DND-41 (cell line): Measurements from ENCODE around the gene POFUT2.
A peak's percentile ranks its signal among the peaks of the same experiment; 100 is the strongest.

Experiments used
- ATAC-seq: fragments of 200-7000 bp; cut with Tn5 transposase; 3 replicates; pipeline ENCODE4 v1.9.1; 2021; ENCODE audit warnings: low read depth; ENCODE audit not compliant: insufficient read depth
- DNase-seq: peaks from one replicate; pipeline ENCODE4 v3.0.0-alpha.2; 2020
- H2AFZ ChIP-seq: 2 replicates; pipeline ENCODE4 v1.6.0; 2012; ENCODE audit warnings: low read depth, low read length
- H3K27ac ChIP-seq: 2 replicates; pipeline ENCODE4 v1.5.1; 2012; ENCODE audit warnings: low read length, inconsistent platforms
- H3K27me3 ChIP-seq: fragments of 200-600 bp; sonication (generic); 2 replicates; pipeline ENCODE4 v1.6.0; 2012; ENCODE audit warnings: low read length, mild to moderate bottlenecking, inconsistent platforms; ENCODE audit not compliant: insufficient read depth, poor library complexity
- H3K36me3 ChIP-seq: 2 replicates; pipeline ENCODE4 v1.5.1; 2012; ENCODE audit warnings: low read length, inconsistent platforms; ENCODE audit not compliant: insufficient read depth
- H3K4me1 ChIP-seq: 2 replicates; pipeline ENCODE4 v1.5.1; 2012; ENCODE audit warnings: mild to moderate bottlenecking, low read length; ENCODE audit not compliant: insufficient read depth
- H3K4me2 ChIP-seq: 2 replicates; pipeline ENCODE4 v1.6.0; 2012; ENCODE audit warnings: mild to moderate bottlenecking, moderate library complexity, low read length, inconsistent platforms; ENCODE audit not compliant: insufficient read depth
- H3K4me3 ChIP-seq, 2 experiments: fragments of 200-600 bp in 1 of 2; shearing (Covaris generic) in 1 of 2; 2 replicates each; pipeline ENCODE4 v1.5.1; 2012 to 2016; ENCODE audit warnings: inconsistent platforms in 2 of 2, low read length in 2 of 2, mild to moderate bottlenecking in 2 of 2, low read depth in 1 of 2, moderate library complexity in 1 of 2
- H3K79me2 ChIP-seq: 2 replicates; pipeline ENCODE4 v1.6.0; 2012; ENCODE audit warnings: low read length, inconsistent platforms; ENCODE audit not compliant: insufficient read depth
- H3K9ac ChIP-seq: 2 replicates; pipeline ENCODE4 v1.6.0; 2012; ENCODE audit warnings: low read depth, mild to moderate bottlenecking, inconsistent platforms, low read length, moderate library complexity
- H3K9me3 ChIP-seq: 2 replicates; pipeline ENCODE4 v1.5.1; 2012; ENCODE audit warnings: low read length, moderate library complexity, mild to moderate bottlenecking, inconsistent platforms; ENCODE audit not compliant: insufficient read depth, severe bottlenecking
- H4K20me1 ChIP-seq: 2 replicates; pipeline ENCODE4 v1.6.0; 2012; ENCODE audit warnings: low read length; ENCODE audit not compliant: insufficient read depth
- EZH2 ChIP-seq: IDR thresholded peaks from 3 replicates; pipeline ENCODE4 v1.6.1; 2012; ENCODE audit warnings: borderline replicate concordance, low read depth, mild to moderate bottlenecking, moderate library complexity, low read length, inconsistent platforms; ENCODE audit not compliant: severe bottlenecking
- TF ChIP-seq, protein P1 (sequence below): IDR thresholded peaks from 2 replicates; pipeline ENCODE4 v1.5.1; 2012; ENCODE audit warnings: borderline replicate concordance, low read length, moderate library complexity, mild to moderate bottlenecking; ENCODE audit not compliant: poor library complexity, severe bottlenecking; ENCODE audit errors: extremely low read depth

POFUT2 gene

DNA sequence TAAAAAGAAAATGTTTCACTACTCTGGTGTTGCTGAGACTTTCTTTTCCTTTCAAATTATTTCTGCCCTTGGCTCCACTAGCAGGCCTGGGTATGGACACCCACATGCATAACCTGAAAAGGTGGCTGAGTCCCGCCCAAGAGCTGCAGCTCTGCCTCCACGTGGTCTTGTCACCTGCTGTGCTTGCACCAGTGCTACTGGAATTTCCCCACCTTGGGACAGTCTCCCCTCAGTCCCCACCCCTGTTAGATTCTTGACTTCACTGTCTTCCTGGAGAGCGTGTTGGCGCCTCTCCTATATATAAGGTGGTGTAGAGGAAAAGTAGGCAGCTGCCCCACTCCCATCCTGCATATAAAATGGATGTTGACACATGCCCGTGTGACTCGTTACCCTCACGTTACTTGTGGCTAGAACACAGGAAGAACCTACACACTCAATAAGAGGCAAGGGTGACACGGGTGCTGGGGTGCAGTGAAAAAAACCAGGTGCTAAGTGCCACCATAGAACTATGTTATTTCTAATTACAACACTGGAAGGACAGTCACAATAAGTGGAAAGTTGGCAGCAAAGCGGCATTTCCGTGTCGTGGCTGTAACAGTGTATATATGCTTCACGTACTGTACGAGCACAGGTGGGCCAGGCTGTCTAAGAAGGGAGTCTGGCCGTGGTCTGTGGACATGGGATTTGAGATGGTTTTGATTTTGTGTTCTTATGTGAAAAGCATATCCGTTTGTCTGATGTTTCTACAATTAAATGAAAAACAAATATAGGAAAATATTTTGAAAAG is 61.0 kb downstream of the POFUT2 start:
- no peaks in the 10 kb centered on the region for H3K27me3 ChIP-seq
- H3K4me3 ChIP-seq, result no peak overlapping the region
- H3K27ac ChIP-seq, result no peak overlapping the region
- no peaks in the 10 kb centered on the region for H3K79me2 ChIP-seq
- ATAC-seq, result peak; percentile 34; the same call in 2 of the 3 replicates
- no peaks in the 10 kb centered on the region for H4K20me1 ChIP-seq
- H3K4me2 ChIP-seq, result no peak overlapping the region
- no peaks in the 10 kb centered on the region for H3K4me1 ChIP-seq
- H2AFZ ChIP-seq, result no peak overlapping the region
- TF ChIP-seq, protein P1, sequence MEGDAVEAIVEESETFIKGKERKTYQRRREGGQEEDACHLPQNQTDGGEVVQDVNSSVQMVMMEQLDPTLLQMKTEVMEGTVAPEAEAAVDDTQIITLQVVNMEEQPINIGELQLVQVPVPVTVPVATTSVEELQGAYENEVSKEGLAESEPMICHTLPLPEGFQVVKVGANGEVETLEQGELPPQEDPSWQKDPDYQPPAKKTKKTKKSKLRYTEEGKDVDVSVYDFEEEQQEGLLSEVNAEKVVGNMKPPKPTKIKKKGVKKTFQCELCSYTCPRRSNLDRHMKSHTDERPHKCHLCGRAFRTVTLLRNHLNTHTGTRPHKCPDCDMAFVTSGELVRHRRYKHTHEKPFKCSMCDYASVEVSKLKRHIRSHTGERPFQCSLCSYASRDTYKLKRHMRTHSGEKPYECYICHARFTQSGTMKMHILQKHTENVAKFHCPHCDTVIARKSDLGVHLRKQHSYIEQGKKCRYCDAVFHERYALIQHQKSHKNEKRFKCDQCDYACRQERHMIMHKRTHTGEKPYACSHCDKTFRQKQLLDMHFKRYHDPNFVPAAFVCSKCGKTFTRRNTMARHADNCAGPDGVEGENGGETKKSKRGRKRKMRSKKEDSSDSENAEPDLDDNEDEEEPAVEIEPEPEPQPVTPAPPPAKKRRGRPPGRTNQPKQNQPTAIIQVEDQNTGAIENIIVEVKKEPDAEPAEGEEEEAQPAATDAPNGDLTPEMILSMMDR, result no peak
- TF ChIP-seq EZH2, result no peak
- DNase-seq, result no peak
- no peak overlapping the region for H3K9ac ChIP-seq
- H3K9me3 ChIP-seq, result no peaks in the 10 kb centered on the region
- peaks cover 9% of the 10 kb centered on the region; the same call in 1 of the 2 replicates for H3K36me3 ChIP-seq

DNA sequence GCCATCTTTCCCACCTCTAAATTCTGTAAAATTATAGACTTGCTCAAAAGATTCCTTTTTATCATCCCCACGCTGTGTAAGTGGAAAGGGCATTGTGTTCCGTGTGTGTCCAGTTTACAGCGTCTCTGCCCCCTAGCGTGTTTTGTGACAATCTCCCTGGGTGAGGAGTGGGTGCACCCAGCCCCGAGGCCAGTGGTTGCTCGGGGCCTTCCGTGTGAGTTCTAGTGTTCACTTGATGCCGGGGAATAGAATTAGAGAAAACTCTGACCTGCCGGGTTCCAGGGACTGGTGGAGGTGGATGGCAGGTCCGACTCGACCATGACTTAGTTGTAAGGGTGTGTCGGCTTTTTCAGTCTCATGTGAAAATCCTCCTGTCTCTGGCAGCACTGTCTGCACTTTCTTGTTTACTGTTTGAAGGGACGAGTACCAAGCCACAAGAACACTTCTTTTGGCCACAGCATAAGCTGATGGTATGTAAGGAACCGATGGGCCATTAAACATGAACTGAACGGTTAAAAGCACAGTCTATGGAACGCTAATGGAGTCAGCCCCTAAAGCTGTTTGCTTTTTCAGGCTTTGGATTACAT is 61.9 kb downstream of the POFUT2 start:
- H3K9me3 ChIP-seq, result no peaks in the 10 kb centered on the region
- no peak overlapping the region for H3K9ac ChIP-seq
- TF ChIP-seq EZH2, result no peak
- TF ChIP-seq, protein P1, result no peak
- H3K4me3 ChIP-seq, result no peak overlapping the region
- H2AFZ ChIP-seq, result no peak overlapping the region
- no peak overlapping the region for H3K27ac ChIP-seq
- no peak for DNase-seq
- no peaks in the 10 kb centered on the region for H4K20me1 ChIP-seq
- H3K4me1 ChIP-seq, result no peaks in the 10 kb centered on the region
- H3K27me3 ChIP-seq, result no peaks in the 10 kb centered on the region
- no peak for ATAC-seq
- peaks cover 16% of the 10 kb centered on the region; the same call in 1 of the 2 replicates for H3K36me3 ChIP-seq
- no peaks in the 10 kb centered on the region for H3K79me2 ChIP-seq
- no peak overlapping the region for H3K4me2 ChIP-seq

DNA sequence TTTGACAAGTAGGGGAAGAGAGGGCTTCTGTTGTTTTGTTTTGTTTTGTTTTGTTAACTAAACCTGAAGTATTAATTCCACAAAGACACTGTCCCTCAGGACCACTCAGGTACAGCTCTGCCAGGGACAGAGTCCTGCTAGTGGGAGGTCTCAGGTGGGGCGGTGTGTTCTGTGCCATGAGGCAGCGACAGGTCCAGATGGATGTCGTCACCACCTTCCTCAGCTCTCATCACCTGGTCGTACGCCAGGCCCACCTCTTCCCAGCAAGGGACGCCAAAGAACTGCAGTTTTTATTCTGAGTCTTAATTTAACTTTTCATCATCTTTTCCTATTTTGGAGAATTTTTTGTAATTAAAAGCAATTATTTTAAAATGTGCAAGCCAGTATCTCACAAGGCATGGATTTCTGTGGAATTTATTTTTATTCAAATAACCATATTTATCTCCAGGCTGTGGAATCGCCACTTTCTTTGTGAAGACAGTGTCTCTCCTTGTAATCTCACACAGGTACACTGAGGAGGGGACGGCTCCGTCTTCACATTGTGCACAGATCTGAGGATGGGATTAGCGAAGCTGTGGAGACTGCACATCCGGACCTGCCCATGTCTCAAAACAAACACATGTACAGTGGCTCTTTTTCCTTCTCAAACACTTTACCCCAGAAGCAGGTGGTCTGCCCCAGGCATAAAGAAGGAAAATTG is 62.5 kb downstream of the POFUT2 start:
- H2AFZ ChIP-seq, result no peak overlapping the region
- no peaks in the 10 kb centered on the region for H3K79me2 ChIP-seq
- no peaks in the 10 kb centered on the region for H3K9me3 ChIP-seq
- ATAC-seq, result no peak
- H3K4me2 ChIP-seq, result no peak overlapping the region
- no peaks in the 10 kb centered on the region for H3K4me1 ChIP-seq
- TF ChIP-seq, protein P1, result no peak
- no peak for TF ChIP-seq EZH2
- H3K27me3 ChIP-seq, result no peaks in the 10 kb centered on the region
- H3K27ac ChIP-seq, result no peak overlapping the region
- H3K36me3 ChIP-seq, result peaks cover 23% of the 10 kb centered on the region; the same call in 1 of the 2 replicates
- no peak for DNase-seq
- H3K4me3 ChIP-seq, result no peak overlapping the region
- no peaks in the 10 kb centered on the region for H4K20me1 ChIP-seq
- H3K9ac ChIP-seq, result no peak overlapping the region
